B cell (primary cell): ENCODE measurements around the gene NTM. TPM values are rescaled to one million over a fixed set of nuclear protein-coding genes. Genes with fewer than 3 reads are reported as not detected.

Experiments
- ATAC-seq: fragments of 200-7000 bp; cut with Tn5 transposase; one replicate; pipeline ENCODE4 v1.10.0; 2021; ENCODE audit warnings: low read depth, mild to moderate bottlenecking, moderate number of reproducible peaks, moderate library complexity
- CTCF ChIA-PET: fragments of 350-600 bp; sonication (Branson Sonifier 250); formaldehyde crosslinking; loops from one replicate; lab custom pipeline; 2021; ENCODE audit warnings: antibody characterized with exemption, inconsistent platforms; lab: Charles Lee
- POLR2A ChIA-PET: fragments of 350-600 bp; sonication (Branson Sonifier 250); formaldehyde crosslinking; loops from one replicate; lab custom pipeline; 2021; ENCODE audit warnings: antibody characterized with exemption; lab: Charles Lee
- DNase-seq: peaks from one replicate; pipeline ENCODE4 v3.0.0; 2013
- H2AFZ ChIP-seq: 2 replicates; pipeline ENCODE4 v1.6.1; 2012; ENCODE audit warnings: mild to moderate bottlenecking, low read depth, low read length; ENCODE audit not compliant: insufficient read depth, poor library complexity, severe bottlenecking
- H3K27ac ChIP-seq, 2 donors: 1 replicate in 1 of 2; 2 replicates in 1 of 2; pipeline ENCODE4 v1.5.1; 2012 to 2013; ENCODE audit warnings: low read length in 2 of 2, mild to moderate bottlenecking in 2 of 2, moderate library complexity in 1 of 2
- H3K27me3 ChIP-seq, 4 experiments: fragments of 200-600 bp in 1 of 4; sonication (generic) in 1 of 4; replicated peaks in 1 of 4; 1 replicate in 2 of 4; 2 replicates in 2 of 4; pipeline versions ENCODE4 v1.6.1 to v1.7.0; 2013 to 2016; ENCODE audit warnings: low read length in 3 of 4, mild to moderate bottlenecking in 2 of 4, mixed read lengths in 1 of 4, moderate library complexity in 1 of 4; ENCODE audit not compliant: insufficient read depth in 4 of 4, control insufficient read depth in 3 of 4; ENCODE audit errors: control extremely low read depth in 1 of 4
- H3K36me3 ChIP-seq, 2 experiments: replicated peaks in 1 of 2; 1 replicate in 1 of 2; 2 replicates in 1 of 2; pipeline versions ENCODE4 v1.6.1 to v1.7.1; 2013; ENCODE audit warnings: low read length in 1 of 2; ENCODE audit not compliant: insufficient read depth in 2 of 2, control insufficient read depth in 1 of 2; ENCODE audit errors: control extremely low read depth in 1 of 2, extremely low read depth in 1 of 2
- H3K4me1 ChIP-seq, 2 donors: fragments of 200-600 bp in 1 of 2; sonication (generic) in 1 of 2; 1 replicate in 1 of 2; 2 replicates in 1 of 2; pipeline versions ENCODE4 v1.5.1 to v1.6.1; 2013 to 2017; ENCODE audit warnings: low read length in 2 of 2; ENCODE audit not compliant: control insufficient read depth in 2 of 2, insufficient read depth in 2 of 2
- H3K4me2 ChIP-seq: replicated peaks from 2 replicates; pipeline ENCODE3; 2012; ENCODE audit warnings: mild to moderate bottlenecking, low read depth, low read length; ENCODE audit not compliant: poor library complexity, severe bottlenecking
- H3K4me3 ChIP-seq, 5 experiments: fragments of 200-600 bp in 1 of 5; sonication (generic) in 1 of 5; 1 replicate in 3 of 5; 2 replicates in 2 of 5; pipeline versions ENCODE4 v1.5.1 to v1.7.0; 2011 to 2016; ENCODE audit warnings: low read length in 4 of 5, mild to moderate bottlenecking in 4 of 5, low read depth in 2 of 5, control low read depth in 1 of 5, moderate library complexity in 1 of 5; ENCODE audit not compliant: insufficient read depth in 1 of 5; ENCODE audit errors: control extremely low read depth in 1 of 5, extremely low read depth in 1 of 5
- H3K79me2 ChIP-seq: fragments of 200-600 bp; sonication (generic); one replicate; pipeline ENCODE4 v1.6.0; 2016; ENCODE audit warnings: low read length; ENCODE audit not compliant: control insufficient read depth, insufficient read depth
- H3K9ac ChIP-seq: fragments of 200-600 bp; sonication (generic); 2 replicates; pipeline ENCODE4 v1.6.1; 2017; ENCODE audit warnings: mild to moderate bottlenecking, low read length, moderate library complexity
- H3K9me3 ChIP-seq, 3 donors: one replicate each; pipeline versions ENCODE4 v1.6.1 to v1.7.1; 2013; ENCODE audit warnings: low read length in 2 of 3; ENCODE audit not compliant: control insufficient read depth in 2 of 3, insufficient read depth in 1 of 3; ENCODE audit errors: control extremely low read depth in 1 of 3
- H4K20me1 ChIP-seq: 2 replicates; pipeline ENCODE4 v1.6.0; 2012; ENCODE audit warnings: mild to moderate bottlenecking, low read length; ENCODE audit not compliant: insufficient read depth, control insufficient read depth, poor library complexity, severe bottlenecking
- H3K27ac Mint-ChIP-seq: one replicate; pipeline ENCODE4 v1.8.0; 2021; ENCODE audit warnings: mixed read lengths
- H3K27me3 Mint-ChIP-seq: one replicate; pipeline ENCODE4 v1.8.0; 2021; ENCODE audit warnings: mixed read lengths
- H3K4me1 Mint-ChIP-seq: one replicate; pipeline ENCODE4 v1.8.0; 2021; ENCODE audit warnings: mixed read lengths
- H3K4me3 Mint-ChIP-seq: one replicate; pipeline ENCODE4 v1.8.0; 2021; ENCODE audit warnings: mixed read lengths
- H3K9me3 Mint-ChIP-seq: one replicate; pipeline ENCODE4 v1.8.0; 2022; ENCODE audit warnings: mixed read lengths; ENCODE audit not compliant: insufficient read depth
- CTCF ChIP-seq: fragments of 200-600 bp; IDR thresholded peaks from one replicate; pipeline ENCODE4 v1.8.0; 2022; ENCODE audit warnings: antibody characterized with exemption, mild to moderate bottlenecking
- EZH2 ChIP-seq: IDR thresholded peaks from 2 replicates; pipeline ENCODE4 v1.6.1; 2012; ENCODE audit warnings: borderline replicate concordance, low read depth, mild to moderate bottlenecking, moderate library complexity, low read length; ENCODE audit not compliant: insufficient read depth, poor library complexity, severe bottlenecking
- WGBS: methylation state at CpG from one replicate; pipeline ENCODE4 v1.1.5; 2013; ENCODE audit warnings: missing lambda C conversion rate; ENCODE audit not compliant: insufficient coverage; 5-methylcytosine and 5-hydroxymethylcytosine counted together
- intact Hi-C: fragments of 100-400 bp; cut with micrococcal nuclease; formaldehyde crosslinking; loops from one replicate; pipeline ENCODE4 v1.10.0; 2022
- polyA plus RNA-seq: library from polyadenylated mRNA; depleted of rRNA; stranded (reverse); fragments of >200 nt; gene quantifications from 2 replicates; pipeline ENCODE4 v1.2.3, GENCODE V29; 2012
- total RNA-seq, 2 donors: library from RNA; stranded (reverse); fragments of 120-200 nt in 1 of 2; gene quantifications; 1 replicate in 1 of 2; 2 replicates in 1 of 2; pipeline versions ENCODE4 v1.2.3 to v1.2.4, GENCODE V29; 2013 to 2022

The NTM gene
- total and polyA plus RNA-seq, 2 donors (not counting 1 experiment from before 2014, with no cell fraction given) = not detected

GRCh38 chr11:131811383-131811782 lies 441.0 kb downstream of the NTM start:
- WGBS = 55% methylated on average over 3 of the region's 3 CpGs
- DNase-seq (no peak), ATAC-seq (no peak)
- Histone ChIP-seq H3K27ac (no peak overlapping the region), H3K36me3 (no peaks in the 10 kb centered on the region), H3K4me3 (no peak overlapping the region), H3K27me3 (no peaks in the 10 kb centered on the region), H3K9me3 (peaks cover 0 to 10% (median 0%) of the 10 kb centered on the region in 3 donors), H3K9ac (no peak overlapping the region), H2AFZ (no peak overlapping the region), H3K79me2 (no peaks in the 10 kb centered on the region), H3K4me1 (no peaks in the 10 kb centered on the region), H3K4me2 (no peak overlapping the region), H4K20me1 (no peaks in the 10 kb centered on the region)
- ChIA-PET CTCF (no interaction called here), POLR2A (no interaction called here)
- intact Hi-C loops = no loop called here
- no peak for TF ChIP-seq EZH2
- TF ChIP-seq CTCF = no peak
- Mint-ChIP-seq H3K4me1 (no peaks in the 10 kb centered on the region), H3K27me3 (no peaks in the 10 kb centered on the region), H3K27ac (no peak overlapping the region), H3K4me3 (no peak overlapping the region), H3K9me3 (peaks cover 2% of the 10 kb centered on the region)

GRCh38 chr11:131814108-131814507 lies 443.7 kb downstream of the NTM start:
- DNase-seq = no peak
- Histone ChIP-seq H3K27me3 (no peaks in the 10 kb centered on the region), H3K9me3 (peaks cover 0 to 15% (median 0%) of the 10 kb centered on the region in 3 donors), H4K20me1 (no peaks in the 10 kb centered on the region), H3K4me3 (no peak overlapping the region), H3K36me3 (no peaks in the 10 kb centered on the region), H3K4me1 (no peaks in the 10 kb centered on the region), H3K79me2 (no peaks in the 10 kb centered on the region), H3K4me2 (no peak overlapping the region), H3K9ac (no peak overlapping the region), H3K27ac (no peak overlapping the region), H2AFZ (no peak overlapping the region)
- 38% methylated on average over 3 of the region's 4 CpGs for WGBS
- no peak overlapping the region for H3K4me3 Mint-ChIP-seq
- H3K27me3 Mint-ChIP-seq = no peaks in the 10 kb centered on the region
- peaks cover 2% of the 10 kb centered on the region for H3K9me3 Mint-ChIP-seq
- no peak overlapping the region for H3K27ac Mint-ChIP-seq
- ATAC-seq = no peak
- no peaks in the 10 kb centered on the region for H3K4me1 Mint-ChIP-seq
- POLR2A ChIA-PET = no interaction called here
- CTCF ChIA-PET = no interaction called here
- TF ChIP-seq EZH2 (no peak), CTCF (no peak)
- intact Hi-C loops = no loop called here
